SK-N-MC (cell line): Measurements from ENCODE around the gene CAPN13.

Source experiments
- EZH2 ChIP-seq: fragments of 200-600 bp; sonication (generic); IDR thresholded peaks from one replicate; pipeline ENCODE4 v1.6.1; 2017; ENCODE audit warnings: antibody characterized with exemption
- FOXP2 ChIP-seq: optimal IDR thresholded peaks from 2 replicates; pipeline ENCODE3; 2011; ENCODE audit warnings: mild to moderate bottlenecking, moderate library complexity; ENCODE audit not compliant: insufficient read depth; ENCODE audit errors: extremely low read length, control extremely low read depth

DNA sequence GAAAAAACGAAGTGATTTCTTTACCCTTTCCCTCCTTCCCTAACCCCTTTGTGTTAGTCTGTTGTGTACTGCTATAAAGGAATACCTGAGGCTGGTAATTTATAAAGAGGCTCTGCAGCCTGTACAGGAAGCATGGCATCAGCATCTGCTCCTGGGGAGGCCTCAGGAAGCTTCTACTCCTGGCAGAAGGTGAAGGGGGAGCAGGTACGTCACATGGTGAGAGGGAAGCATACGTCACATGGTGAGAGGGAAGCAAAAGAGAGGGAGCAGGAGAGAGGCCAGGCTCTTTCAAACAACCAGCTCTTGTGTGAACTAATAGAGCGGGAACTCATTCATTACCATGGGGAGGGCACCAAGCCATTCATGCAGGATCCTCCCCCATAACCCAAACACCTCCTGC lies 126.2 kb downstream of the CAPN13 start:
- TF ChIP-seq FOXP2 (no peak), EZH2 (no peak)
